B cell (primary cell): ENCODE data around the gene SLC45A3. TPM values are rescaled to one million over a fixed set of nuclear protein-coding genes. Genes with fewer than 3 reads are reported as not detected.
A peak's percentile ranks its signal among the peaks of the same experiment; 100 is the strongest.

Source experiments
- ATAC-seq: fragments of 200-7000 bp; cut with Tn5 transposase; one replicate; pipeline ENCODE4 v1.10.0; 2021; ENCODE audit warnings: low read depth, mild to moderate bottlenecking, moderate number of reproducible peaks, moderate library complexity
- CTCF ChIA-PET: fragments of 350-600 bp; sonication (Branson Sonifier 250); formaldehyde crosslinking; loops from one replicate; lab custom pipeline; 2021; ENCODE audit warnings: antibody characterized with exemption, inconsistent platforms; lab: Charles Lee
- POLR2A ChIA-PET: fragments of 350-600 bp; sonication (Branson Sonifier 250); formaldehyde crosslinking; loops from one replicate; lab custom pipeline; 2021; ENCODE audit warnings: antibody characterized with exemption; lab: Charles Lee
- DNase-seq: peaks from one replicate; pipeline ENCODE4 v3.0.0; 2013
- H2AFZ ChIP-seq: 2 replicates; pipeline ENCODE4 v1.6.1; 2012; ENCODE audit warnings: mild to moderate bottlenecking, low read depth, low read length; ENCODE audit not compliant: insufficient read depth, poor library complexity, severe bottlenecking
- H3K27ac ChIP-seq, 2 donors: 1 replicate in 1 of 2; 2 replicates in 1 of 2; pipeline ENCODE4 v1.5.1; 2012 to 2013; ENCODE audit warnings: low read length in 2 of 2, mild to moderate bottlenecking in 2 of 2, moderate library complexity in 1 of 2
- H3K27me3 ChIP-seq, 4 experiments: fragments of 200-600 bp in 1 of 4; sonication (generic) in 1 of 4; replicated peaks in 1 of 4; 1 replicate in 2 of 4; 2 replicates in 2 of 4; pipeline versions ENCODE4 v1.6.1 to v1.7.0; 2013 to 2016; ENCODE audit warnings: low read length in 3 of 4, mild to moderate bottlenecking in 2 of 4, mixed read lengths in 1 of 4, moderate library complexity in 1 of 4; ENCODE audit not compliant: insufficient read depth in 4 of 4, control insufficient read depth in 3 of 4; ENCODE audit errors: control extremely low read depth in 1 of 4
- H3K36me3 ChIP-seq, 2 experiments: replicated peaks in 1 of 2; 1 replicate in 1 of 2; 2 replicates in 1 of 2; pipeline versions ENCODE4 v1.6.1 to v1.7.1; 2013; ENCODE audit warnings: low read length in 1 of 2; ENCODE audit not compliant: insufficient read depth in 2 of 2, control insufficient read depth in 1 of 2; ENCODE audit errors: control extremely low read depth in 1 of 2, extremely low read depth in 1 of 2
- H3K4me1 ChIP-seq, 2 donors: fragments of 200-600 bp in 1 of 2; sonication (generic) in 1 of 2; 1 replicate in 1 of 2; 2 replicates in 1 of 2; pipeline versions ENCODE4 v1.5.1 to v1.6.1; 2013 to 2017; ENCODE audit warnings: low read length in 2 of 2; ENCODE audit not compliant: control insufficient read depth in 2 of 2, insufficient read depth in 2 of 2
- H3K4me2 ChIP-seq: replicated peaks from 2 replicates; pipeline ENCODE3; 2012; ENCODE audit warnings: mild to moderate bottlenecking, low read depth, low read length; ENCODE audit not compliant: poor library complexity, severe bottlenecking
- H3K4me3 ChIP-seq, 5 experiments: fragments of 200-600 bp in 1 of 5; sonication (generic) in 1 of 5; 1 replicate in 3 of 5; 2 replicates in 2 of 5; pipeline versions ENCODE4 v1.5.1 to v1.7.0; 2011 to 2016; ENCODE audit warnings: low read length in 4 of 5, mild to moderate bottlenecking in 4 of 5, low read depth in 2 of 5, control low read depth in 1 of 5, moderate library complexity in 1 of 5; ENCODE audit not compliant: insufficient read depth in 1 of 5; ENCODE audit errors: control extremely low read depth in 1 of 5, extremely low read depth in 1 of 5
- H3K79me2 ChIP-seq: fragments of 200-600 bp; sonication (generic); one replicate; pipeline ENCODE4 v1.6.0; 2016; ENCODE audit warnings: low read length; ENCODE audit not compliant: control insufficient read depth, insufficient read depth
- H3K9ac ChIP-seq: fragments of 200-600 bp; sonication (generic); 2 replicates; pipeline ENCODE4 v1.6.1; 2017; ENCODE audit warnings: mild to moderate bottlenecking, low read length, moderate library complexity
- H3K9me3 ChIP-seq, 3 donors: one replicate each; pipeline versions ENCODE4 v1.6.1 to v1.7.1; 2013; ENCODE audit warnings: low read length in 2 of 3; ENCODE audit not compliant: control insufficient read depth in 2 of 3, insufficient read depth in 1 of 3; ENCODE audit errors: control extremely low read depth in 1 of 3
- H4K20me1 ChIP-seq: 2 replicates; pipeline ENCODE4 v1.6.0; 2012; ENCODE audit warnings: mild to moderate bottlenecking, low read length; ENCODE audit not compliant: insufficient read depth, control insufficient read depth, poor library complexity, severe bottlenecking
- H3K27ac Mint-ChIP-seq: one replicate; pipeline ENCODE4 v1.8.0; 2021; ENCODE audit warnings: mixed read lengths
- H3K27me3 Mint-ChIP-seq: one replicate; pipeline ENCODE4 v1.8.0; 2021; ENCODE audit warnings: mixed read lengths
- H3K4me1 Mint-ChIP-seq: one replicate; pipeline ENCODE4 v1.8.0; 2021; ENCODE audit warnings: mixed read lengths
- H3K4me3 Mint-ChIP-seq: one replicate; pipeline ENCODE4 v1.8.0; 2021; ENCODE audit warnings: mixed read lengths
- H3K9me3 Mint-ChIP-seq: one replicate; pipeline ENCODE4 v1.8.0; 2022; ENCODE audit warnings: mixed read lengths; ENCODE audit not compliant: insufficient read depth
- EZH2 ChIP-seq: IDR thresholded peaks from 2 replicates; pipeline ENCODE4 v1.6.1; 2012; ENCODE audit warnings: borderline replicate concordance, low read depth, mild to moderate bottlenecking, moderate library complexity, low read length; ENCODE audit not compliant: insufficient read depth, poor library complexity, severe bottlenecking
- WGBS: methylation state at CpG from one replicate; pipeline ENCODE4 v1.1.5; 2013; ENCODE audit warnings: missing lambda C conversion rate; ENCODE audit not compliant: insufficient coverage; 5-methylcytosine and 5-hydroxymethylcytosine counted together
- intact Hi-C: fragments of 100-400 bp; cut with micrococcal nuclease; formaldehyde crosslinking; loops from one replicate; pipeline ENCODE4 v1.10.0; 2022
- polyA plus RNA-seq: library from polyadenylated mRNA; depleted of rRNA; stranded (reverse); fragments of >200 nt; gene quantifications from 2 replicates; pipeline ENCODE4 v1.2.3, GENCODE V29; 2012
- total RNA-seq, 2 donors: library from RNA; stranded (reverse); fragments of 120-200 nt in 1 of 2; gene quantifications; 1 replicate in 1 of 2; 2 replicates in 1 of 2; pipeline versions ENCODE4 v1.2.3 to v1.2.4, GENCODE V29; 2013 to 2022
- TF ChIP-seq, protein P1 (sequence below): fragments of 200-600 bp; IDR thresholded peaks from one replicate; pipeline ENCODE4 v1.8.0; 2022; ENCODE audit warnings: antibody characterized with exemption, mild to moderate bottlenecking

SLC45A3 gene
- total and polyA plus RNA-seq, 2 donors (not counting 1 experiment from before 2014, with no cell fraction given), result 5.0 to 23.9 TPM

GRCh38 chr1:205663286-205663936, 16.9 kb downstream of the SLC45A3 start:
- no peaks in the 10 kb centered on the region for H3K9me3 Mint-ChIP-seq
- peaks cover 59% of the 10 kb centered on the region for H3K4me1 Mint-ChIP-seq
- POLR2A ChIA-PET, result no interaction called here
- Histone ChIP-seq H3K4me3 (no peak overlapping the region), H3K9me3 (no peaks in the 10 kb centered on the region), H4K20me1 (no peaks in the 10 kb centered on the region), H2AFZ (no peak overlapping the region), H3K79me2 (peaks cover 17% of the 10 kb centered on the region), H3K9ac (no peak overlapping the region), H3K4me1 (peaks cover 60 to 68% of the 10 kb centered on the region in 2 donors), H3K27me3 (no peaks in the 10 kb centered on the region), H3K36me3 (peaks cover 0 to 13% of the 10 kb centered on the region in 2 experiments), H3K4me2 (no peak overlapping the region), H3K27ac (peak overlapping the region in 1 of 2 donors; percentile 91)
- no peaks in the 10 kb centered on the region for H3K27me3 Mint-ChIP-seq
- CTCF ChIA-PET, result interaction anchor here (0.9 to 23.2 kb wide), 5 partner anchors 20 to 314 kb away, joined by 3 to 943 read pairs (median 278); no protein-coding TSS in a partner anchor
- TF ChIP-seq, protein P1, sequence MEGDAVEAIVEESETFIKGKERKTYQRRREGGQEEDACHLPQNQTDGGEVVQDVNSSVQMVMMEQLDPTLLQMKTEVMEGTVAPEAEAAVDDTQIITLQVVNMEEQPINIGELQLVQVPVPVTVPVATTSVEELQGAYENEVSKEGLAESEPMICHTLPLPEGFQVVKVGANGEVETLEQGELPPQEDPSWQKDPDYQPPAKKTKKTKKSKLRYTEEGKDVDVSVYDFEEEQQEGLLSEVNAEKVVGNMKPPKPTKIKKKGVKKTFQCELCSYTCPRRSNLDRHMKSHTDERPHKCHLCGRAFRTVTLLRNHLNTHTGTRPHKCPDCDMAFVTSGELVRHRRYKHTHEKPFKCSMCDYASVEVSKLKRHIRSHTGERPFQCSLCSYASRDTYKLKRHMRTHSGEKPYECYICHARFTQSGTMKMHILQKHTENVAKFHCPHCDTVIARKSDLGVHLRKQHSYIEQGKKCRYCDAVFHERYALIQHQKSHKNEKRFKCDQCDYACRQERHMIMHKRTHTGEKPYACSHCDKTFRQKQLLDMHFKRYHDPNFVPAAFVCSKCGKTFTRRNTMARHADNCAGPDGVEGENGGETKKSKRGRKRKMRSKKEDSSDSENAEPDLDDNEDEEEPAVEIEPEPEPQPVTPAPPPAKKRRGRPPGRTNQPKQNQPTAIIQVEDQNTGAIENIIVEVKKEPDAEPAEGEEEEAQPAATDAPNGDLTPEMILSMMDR, result no peak
- TF ChIP-seq EZH2, result no peak
- intact Hi-C loops, result no loop called here
- H3K4me3 Mint-ChIP-seq, result no peak overlapping the region
- H3K27ac Mint-ChIP-seq, result peak overlapping the region; percentile 57
- WGBS, result 95% methylated on average over 14 of the region's 18 CpGs
- DNase-seq (no peak), ATAC-seq (no peak)

DNA sequence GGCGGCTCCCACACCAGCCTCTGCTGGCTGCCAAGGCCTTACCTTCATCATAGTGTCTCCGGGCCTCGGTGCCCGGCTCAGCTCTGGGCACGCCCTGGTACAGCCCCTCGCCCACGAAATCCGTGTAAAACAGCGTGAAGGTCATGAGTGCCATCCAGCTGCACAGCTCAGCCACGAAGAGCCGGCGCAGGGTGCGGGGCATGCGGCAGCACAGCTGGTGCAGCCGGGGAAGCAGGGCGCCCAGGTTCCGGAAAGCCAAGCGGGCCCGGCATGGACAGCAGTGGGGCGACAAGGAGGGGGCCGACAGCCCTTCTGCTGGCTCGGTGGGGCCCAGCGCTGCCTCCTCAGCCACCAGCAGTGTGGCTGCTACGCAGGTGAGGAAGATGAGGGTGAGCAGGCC, 17.5 kb downstream of the SLC45A3 start:
- no peak for ATAC-seq
- Histone ChIP-seq H3K36me3 (peaks cover 0 to 13% of the 10 kb centered on the region in 2 experiments), H3K4me3 (no peak overlapping the region), H3K4me1 (peaks cover 54 to 62% of the 10 kb centered on the region in 2 donors), H2AFZ (no peak overlapping the region), H3K9me3 (no peaks in the 10 kb centered on the region), H3K27ac (no peak overlapping the region), H3K27me3 (no peaks in the 10 kb centered on the region), H3K4me2 (no peak overlapping the region), H3K79me2 (peaks cover 10% of the 10 kb centered on the region), H4K20me1 (no peaks in the 10 kb centered on the region), H3K9ac (no peak overlapping the region)
- Mint-ChIP-seq H3K4me3 (no peak overlapping the region), H3K27me3 (no peaks in the 10 kb centered on the region), H3K27ac (no peak overlapping the region), H3K4me1 (peaks cover 53% of the 10 kb centered on the region), H3K9me3 (no peaks in the 10 kb centered on the region)
- ChIA-PET POLR2A (no interaction called here), CTCF (interaction anchor here (0.7 to 23.2 kb wide), 4 partner anchors 45 to 342 kb away, joined by 3 to 943 read pairs (median 468); partner anchors contain the start of gene NUAK2)
- WGBS, result 97% methylated on average over 22 of the region's 24 CpGs
- intact Hi-C loops, result no loop called here
- no peak for DNase-seq
- TF ChIP-seq, protein P1, result no peak
- no peak for TF ChIP-seq EZH2
